NCI-H2107 treated with DMSO at 0.1 percent for 48 hours (cell line): ENCODE measurements around the gene TBCE.

ENCODE experiments used
- DNase-seq: peaks from one replicate; lab custom pipeline; 2025; ENCODE audit not compliant: unreplicated experiment; lab: John Stamatoyannopoulos, UW

TBCE gene, protein sequence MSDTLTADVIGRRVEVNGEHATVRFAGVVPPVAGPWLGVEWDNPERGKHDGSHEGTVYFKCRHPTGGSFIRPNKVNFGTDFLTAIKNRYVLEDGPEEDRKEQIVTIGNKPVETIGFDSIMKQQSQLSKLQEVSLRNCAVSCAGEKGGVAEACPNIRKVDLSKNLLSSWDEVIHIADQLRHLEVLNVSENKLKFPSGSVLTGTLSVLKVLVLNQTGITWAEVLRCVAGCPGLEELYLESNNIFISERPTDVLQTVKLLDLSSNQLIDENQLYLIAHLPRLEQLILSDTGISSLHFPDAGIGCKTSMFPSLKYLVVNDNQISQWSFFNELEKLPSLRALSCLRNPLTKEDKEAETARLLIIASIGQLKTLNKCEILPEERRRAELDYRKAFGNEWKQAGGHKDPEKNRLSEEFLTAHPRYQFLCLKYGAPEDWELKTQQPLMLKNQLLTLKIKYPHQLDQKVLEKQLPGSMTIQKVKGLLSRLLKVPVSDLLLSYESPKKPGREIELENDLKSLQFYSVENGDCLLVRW

DNA sequence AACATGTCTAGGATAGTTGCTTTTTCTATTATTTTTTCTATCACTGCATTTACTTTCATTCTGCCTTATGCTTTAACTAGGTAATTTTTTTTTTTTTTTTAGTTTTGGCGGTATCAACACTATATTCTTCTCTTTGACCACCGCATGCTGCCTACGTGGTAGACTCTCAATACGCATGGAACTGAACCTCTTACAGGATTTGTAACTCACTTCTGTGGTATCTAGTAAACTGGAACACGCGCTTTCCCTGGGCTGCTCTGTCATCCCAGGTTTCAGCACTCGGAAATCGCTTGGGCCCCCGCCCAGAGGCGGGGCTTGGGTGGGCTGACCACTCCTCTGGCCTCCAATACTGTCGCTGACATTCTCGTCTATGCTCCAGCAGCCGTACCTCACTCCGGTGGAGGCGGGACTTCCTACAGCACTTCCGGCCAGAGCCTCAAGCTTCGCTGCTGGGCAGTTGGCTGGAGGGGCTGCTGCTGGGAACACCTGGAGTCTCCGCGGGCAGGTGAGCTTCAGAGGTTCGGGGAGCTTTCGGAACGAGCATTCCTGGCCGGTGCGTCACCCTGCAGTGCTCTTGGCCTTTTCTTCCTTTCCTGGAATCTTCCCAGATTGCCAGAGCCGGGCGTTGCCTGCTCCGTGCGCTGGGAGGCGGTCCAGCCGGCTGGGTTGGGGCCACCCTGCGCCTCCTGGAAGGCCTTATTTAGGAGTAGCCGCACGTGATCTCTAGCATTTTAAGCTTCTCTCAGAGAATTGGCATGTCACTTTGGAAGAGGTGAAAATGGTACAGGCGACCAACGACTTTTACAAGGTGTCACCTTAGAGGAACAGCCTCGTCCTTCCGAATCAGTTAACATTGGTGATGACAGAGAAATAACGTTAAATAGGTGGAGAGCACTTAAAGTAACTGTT, at the start of gene TBCE:
Gene TBCE (plus strand): TSS at position 428 of the 909 bp plus-strand sequence. CDS start 12,623 bp downstream, outside the sequence.
- peak; percentile 98 for DNase-seq

DNA sequence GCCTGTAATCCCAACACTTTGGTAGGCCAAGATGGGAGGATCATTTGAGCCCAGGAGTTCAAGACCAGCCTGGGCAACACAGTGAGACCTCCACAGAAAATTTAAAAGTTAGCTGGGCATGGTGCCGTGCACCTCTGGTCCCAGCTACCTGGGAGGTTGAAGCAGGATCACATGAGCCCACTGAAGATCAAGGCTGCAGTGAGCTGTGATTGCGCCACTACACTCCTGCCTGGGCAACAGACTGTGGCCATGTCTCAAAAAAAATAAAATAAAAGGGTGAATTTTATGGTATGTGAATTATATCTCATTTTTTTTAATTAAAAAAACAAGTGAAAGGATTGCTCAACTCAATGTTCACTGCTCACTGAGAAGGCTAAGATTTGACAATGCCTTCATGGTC, 48.0 kb upstream of the TBCE start:
- no peak for DNase-seq

DNA sequence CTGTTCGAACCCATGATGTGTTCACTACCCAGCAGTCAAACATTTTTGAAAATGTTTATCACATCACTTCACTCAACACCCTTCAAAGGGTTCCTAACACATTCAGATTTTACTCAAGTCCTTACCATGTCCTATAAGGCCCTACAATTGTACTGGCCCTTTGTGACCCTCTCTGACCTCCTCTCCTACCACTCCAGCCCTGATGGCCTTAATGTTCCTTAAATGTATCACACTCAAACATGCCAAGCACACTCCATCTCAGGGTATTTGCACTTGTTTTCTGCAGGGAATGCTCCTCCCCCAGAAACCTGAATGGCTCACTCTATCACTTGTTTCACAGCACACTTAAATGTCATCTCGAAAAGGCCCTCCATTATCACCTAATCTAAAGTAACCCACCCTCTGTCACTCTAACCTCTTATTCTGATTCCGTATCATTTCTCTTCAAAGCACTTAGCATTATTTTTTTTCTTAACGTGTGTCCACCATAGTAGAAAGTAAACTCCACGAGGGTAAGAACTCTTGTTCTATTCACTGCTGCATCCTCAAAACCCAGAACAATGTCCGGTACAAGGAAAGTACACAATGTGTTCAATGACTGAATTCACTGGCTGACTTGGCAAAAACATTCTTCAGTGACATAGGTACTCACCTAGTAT, 46.6 kb upstream of the TBCE start:
- no peak for DNase-seq

DNA sequence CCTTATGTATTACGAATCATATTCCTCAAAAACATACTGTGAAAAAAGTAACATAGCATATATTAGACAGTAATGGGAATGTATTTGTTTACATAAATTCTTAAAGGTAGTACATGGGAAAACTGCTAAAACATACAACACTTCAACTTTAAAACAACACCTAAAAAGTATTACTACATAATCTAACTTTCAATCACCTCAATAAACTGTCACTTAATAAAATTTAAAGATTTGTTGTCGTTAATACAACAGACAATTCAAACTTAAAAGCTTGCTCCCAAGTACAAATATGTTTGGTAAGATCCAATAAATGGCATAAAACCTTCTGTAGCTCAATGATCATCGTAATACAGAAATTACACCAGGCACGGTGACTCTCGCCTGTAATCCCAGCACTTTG, 42.9 kb upstream of the TBCE start:
- DNase-seq, result no peak

DNA sequence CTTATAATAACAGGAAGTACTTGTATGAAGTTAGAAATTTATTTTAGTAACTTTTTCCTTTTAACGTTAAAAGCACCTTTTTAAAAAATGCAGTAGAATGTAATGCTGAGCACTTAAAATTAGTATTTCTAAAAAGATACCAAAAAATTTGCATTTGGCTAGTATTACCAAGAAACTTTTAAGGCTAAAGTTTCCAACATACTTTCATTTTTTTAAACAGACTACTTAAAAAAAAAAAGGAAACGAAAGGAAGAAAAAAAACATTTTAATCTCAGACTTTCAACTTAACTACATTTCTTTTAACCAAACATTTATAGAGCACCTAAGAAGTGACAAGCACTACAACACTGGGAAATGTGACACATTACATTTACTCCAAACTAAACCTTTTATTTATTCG, 42.1 kb upstream of the TBCE start:
- no peak for DNase-seq

DNA sequence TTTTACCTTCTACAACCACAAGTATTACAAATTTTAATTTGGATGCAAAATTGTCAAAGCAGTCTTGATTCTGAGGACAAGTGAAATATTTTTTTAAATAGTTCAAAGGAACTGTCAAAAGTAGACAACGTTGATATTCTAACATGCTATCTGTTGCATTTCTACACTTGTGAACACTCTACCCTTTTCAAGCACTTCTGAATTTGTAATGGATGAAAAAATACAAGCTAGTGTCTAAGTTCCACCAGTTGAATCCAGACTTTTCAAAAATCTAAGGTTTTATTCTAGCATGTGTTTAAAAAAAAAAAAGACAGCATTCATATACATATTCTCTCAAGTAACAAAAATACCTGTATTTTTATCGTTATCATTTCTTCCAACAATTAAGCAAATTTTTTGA, 41.4 kb upstream of the TBCE start:
- no peak for DNase-seq

DNA sequence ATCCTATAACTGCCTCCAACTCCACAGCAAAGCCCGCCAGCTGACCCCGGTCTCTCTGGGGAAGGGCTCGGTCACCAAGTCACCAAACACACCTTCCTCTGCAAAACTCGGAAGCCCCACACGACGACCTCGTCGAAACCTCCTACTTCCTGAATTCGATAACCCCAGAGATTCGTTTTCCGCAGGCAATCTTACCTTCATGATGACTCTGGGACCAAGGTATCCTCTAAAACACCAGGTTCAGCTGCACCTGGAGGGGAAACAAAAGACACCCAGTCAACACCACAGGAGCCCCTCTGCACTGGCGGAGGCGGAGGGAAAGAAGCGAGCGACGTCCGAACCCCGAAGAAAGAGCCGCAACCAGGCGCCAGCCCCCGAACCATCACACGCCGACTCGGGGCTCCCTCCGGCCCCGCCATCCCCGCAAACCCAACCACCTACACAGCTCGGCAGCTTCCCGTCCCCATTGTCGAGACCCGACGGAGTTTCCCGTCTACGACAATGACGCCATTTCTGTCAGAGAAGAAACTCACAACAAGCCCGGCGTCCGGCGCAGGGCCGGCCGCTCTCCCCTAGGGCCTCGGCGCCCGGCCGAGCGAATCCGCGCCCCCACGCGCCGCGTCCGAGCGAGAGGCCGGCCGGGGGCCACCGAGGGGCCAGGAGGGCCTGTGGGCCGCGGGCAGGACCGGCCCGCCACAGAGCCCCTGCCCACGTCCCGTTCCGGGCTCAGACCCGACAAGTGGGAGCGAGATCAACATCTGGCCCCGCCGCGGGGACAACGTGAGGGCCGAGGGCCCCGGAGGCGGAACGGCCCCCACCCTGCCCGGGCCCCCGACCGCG, 40.3 kb upstream of the TBCE start:
- DNase-seq, result peak; percentile 60

DNA sequence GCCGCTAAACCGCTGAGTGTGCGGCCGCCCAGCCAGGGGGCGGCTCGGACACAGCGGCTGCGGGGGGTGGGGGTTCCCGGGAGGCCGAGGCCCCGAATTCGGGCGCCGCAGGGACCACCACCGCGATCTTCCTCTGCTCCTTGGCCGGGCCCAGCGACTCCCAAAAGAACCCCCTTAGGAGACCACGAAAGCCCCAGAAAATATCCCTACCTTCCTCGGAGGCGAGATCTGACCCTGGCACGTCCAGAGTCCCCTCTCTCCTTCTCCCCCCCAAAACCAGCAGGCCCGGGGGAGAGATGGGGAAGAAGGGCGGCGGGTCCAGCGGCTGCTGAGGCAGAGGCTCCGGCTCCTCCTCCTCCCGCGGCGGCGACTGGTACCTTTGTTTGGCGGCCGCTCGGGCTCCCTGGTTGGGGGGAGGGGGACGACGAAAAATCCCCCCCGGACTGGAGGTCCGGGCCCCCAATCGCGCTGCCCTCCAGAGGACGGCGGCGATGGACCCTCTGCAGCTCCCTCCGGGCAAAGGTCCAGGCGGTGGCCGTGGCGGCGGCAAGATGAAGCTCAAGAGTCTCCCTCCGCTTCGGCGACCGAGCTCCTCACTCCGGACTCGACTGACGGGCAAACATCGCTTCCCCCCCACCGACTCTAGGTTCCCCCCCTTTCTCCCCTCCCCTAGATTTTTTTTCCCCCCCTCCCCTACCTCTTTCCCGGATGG, 39.5 kb upstream of the TBCE start, which contains the start of gene ARID4B:
Gene ARID4B (minus strand): TSS at position 621 of the 712 bp plus-strand sequence. CDS start 1,260 bp downstream, outside the sequence.
- DNase-seq, result no peak

DNA sequence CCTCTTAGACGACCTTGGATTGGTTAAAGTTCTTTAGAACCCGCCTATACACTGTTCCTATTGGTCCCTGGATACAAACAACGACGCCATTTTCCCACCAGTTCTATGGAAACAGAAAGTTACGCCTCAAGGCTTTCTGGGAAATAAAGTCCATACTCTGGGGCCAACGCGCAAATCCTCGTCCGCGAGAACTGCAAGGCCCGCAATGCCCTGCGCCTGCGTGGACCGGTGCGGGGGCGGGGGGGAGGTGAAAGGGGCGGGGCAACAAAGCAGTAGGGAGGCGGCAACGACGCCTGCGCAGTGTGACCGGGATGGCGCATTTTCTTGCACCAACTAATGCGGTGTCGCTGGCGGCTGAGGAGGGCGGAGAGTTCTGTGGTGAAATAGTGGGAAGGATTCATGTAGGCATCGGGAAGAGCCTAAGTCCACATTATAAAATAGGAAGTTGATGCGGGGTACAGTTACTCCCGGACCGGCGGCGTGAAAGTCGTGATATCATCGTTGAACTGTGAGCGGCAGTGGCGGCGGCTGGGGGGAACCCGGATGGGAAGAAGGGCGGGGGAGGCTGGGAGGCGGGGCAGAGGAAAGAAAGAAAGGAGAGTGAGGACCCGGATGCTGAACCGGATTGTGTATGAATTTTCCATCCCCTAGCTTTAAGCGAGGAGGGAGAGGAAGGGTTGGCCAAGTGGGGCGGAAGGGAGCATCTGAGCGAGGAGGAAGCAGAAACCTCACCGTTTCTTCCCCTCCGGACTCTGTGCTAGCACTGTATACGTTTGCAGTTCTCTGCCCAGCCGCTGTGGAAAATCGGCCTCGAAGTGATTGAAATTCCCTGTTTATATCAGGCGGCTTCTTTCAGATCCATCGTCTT, 38.7 kb upstream of the TBCE start, which contains the start of gene GGPS1:
Gene GGPS1 (plus strand): TSS at position 300 of the 868 bp plus-strand sequence. CDS start 6,695 bp downstream, outside the sequence.
- DNase-seq, result peak; percentile 100

DNA sequence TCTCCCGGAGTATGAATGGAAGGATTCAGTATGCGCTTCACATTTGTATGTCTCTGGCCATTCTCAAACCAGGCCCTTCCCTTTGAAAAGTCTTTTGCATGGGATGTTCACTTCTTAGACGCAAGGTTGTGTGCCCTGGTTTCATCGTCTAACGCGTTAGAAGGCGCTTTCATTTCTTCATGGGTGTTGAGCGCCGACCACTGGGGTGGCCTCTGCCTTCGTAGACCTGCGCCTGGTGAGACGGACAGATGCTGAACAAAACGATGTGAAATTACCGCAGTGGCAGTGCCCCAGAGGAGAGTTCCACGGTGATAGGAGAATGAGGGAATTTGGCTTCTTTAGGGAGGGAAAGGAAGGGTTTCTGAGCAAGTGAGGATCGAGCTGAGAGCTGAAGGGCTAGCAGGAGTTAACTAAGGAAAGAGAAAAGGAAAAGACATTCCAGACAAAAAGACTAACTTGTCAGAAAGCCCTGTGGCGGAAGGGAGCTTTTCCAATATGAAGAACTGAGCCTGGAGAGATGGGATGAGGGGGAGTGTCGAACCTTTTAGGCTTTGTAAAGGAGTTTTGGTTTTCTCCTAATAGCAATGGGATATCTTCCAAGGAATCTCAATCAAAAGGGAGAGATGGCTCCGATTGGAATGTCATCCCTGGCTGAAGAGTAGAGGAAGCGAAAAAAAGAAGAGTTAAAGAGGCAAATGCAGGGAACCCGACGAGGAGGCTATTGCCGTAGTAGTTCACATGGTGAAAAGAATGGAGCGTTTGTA, 37.9 kb upstream of the TBCE start:
- DNase-seq, result peak; percentile 56

DNA sequence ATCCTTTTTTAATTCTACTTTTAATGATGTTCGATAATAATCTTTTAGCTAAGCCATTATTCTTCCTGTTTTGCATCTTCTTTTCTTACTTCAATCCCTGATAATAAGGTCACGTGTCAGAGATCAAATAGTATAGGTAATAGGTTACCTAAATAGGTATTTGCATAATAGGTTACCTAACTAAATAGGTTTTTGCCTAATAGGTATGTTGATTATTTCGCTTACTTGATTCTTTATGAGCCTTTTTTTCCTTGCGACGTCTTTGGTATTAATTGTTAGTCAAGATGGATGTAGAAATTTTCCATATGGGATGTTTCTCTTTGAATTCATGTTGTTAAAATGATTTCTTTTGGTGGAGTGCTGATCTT, 36.3 kb upstream of the TBCE start:
- no peak for DNase-seq

DNA sequence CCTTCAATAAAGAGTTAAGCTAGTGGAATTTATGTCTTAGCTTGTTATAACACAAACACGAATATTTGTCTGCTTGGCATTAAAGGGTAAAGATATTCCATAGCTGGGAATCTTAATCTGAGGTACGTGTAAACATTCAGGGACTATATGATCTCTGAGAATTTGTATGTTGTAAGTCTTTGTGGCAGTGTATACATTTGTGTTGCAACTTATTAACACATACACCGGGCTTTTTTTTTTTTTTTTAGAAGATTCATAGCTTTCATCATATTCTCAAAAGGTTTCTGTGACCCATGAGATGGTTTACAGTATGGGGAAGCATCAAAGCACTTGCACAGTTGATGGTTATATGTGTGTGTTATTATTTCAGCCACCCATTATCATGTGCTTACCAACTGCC, 35.8 kb upstream of the TBCE start:
- no peak for DNase-seq

DNA sequence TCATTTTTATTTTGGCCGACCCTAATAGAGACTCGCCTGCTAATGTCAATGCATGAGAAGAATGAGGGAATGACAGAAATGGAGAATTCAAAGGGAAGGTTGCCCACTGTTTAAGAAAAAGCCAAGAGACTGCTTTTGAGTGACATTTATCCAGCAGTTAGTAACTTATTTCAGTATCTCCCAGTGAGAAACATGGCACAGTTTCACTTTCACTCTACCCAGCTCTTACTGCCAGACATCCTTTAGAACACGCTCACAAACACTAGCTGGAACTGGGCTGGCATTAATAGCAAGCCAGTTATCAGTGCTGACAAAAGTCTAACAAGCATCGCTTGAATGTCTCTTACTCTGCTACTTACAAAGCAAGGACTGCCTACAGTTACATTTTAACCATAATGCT, 30.3 kb upstream of the TBCE start:
- DNase-seq, result no peak

DNA sequence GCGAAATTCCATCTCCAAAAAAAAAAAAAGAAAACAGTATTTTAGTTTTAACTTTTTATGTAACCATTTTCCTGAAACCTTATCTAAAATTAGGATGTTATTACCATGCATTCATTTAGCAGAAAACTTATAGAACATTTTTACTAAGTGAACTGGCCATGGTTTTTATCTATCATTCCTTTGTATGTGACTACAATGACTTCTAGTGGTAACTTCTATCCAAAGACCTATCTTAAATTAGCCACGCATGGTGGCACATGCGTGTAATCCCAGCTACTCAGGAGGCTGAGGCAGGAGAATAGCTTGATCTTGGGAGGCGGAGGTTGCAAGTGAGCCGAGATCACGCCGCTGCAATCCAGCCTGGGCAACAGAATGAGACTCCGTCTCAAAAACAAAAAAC, 27.5 kb upstream of the TBCE start:
- no peak for DNase-seq

DNA sequence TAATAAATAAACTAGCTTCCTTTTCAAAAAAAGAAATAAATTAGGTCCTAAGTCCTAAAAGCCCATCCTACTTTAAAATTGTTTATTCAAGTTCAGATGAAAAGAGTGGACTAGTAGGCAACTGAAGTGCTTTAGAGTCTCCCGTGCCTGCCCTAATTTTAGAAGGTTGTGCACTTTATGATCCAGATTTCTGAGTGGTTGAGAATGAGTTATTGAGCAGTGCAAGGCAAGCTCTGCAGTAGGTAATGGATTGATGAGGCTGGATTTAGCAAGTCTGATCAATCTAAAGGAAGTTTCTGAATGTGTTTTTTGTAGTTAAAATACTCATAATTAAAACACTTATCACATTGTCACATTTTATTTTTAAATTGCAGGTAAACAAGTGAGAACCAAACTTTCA, 25.9 kb upstream of the TBCE start:
- DNase-seq, result no peak

DNA sequence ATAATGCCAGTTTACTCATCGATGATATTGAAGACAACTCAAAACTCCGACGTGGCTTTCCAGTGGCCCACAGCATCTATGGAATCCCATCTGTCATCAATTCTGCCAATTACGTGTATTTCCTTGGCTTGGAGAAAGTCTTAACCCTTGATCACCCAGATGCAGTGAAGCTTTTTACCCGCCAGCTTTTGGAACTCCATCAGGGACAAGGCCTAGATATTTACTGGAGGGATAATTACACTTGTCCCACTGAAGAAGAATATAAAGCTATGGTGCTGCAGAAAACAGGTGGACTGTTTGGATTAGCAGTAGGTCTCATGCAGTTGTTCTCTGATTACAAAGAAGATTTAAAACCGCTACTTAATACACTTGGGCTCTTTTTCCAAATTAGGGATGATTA, 25.2 kb upstream of the TBCE start:
- no peak for DNase-seq

DNA sequence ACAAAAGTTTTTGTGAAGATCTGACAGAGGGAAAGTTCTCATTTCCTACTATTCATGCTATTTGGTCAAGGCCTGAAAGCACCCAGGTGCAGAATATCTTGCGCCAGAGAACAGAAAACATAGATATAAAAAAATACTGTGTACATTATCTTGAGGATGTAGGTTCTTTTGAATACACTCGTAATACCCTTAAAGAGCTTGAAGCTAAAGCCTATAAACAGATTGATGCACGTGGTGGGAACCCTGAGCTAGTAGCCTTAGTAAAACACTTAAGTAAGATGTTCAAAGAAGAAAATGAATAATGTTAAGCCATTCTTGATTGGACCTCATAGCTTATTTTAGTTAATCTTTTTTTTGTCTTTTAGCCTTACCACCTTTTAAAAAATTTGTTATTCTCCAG, 24.8 kb upstream of the TBCE start:
- DNase-seq, result no peak

DNA sequence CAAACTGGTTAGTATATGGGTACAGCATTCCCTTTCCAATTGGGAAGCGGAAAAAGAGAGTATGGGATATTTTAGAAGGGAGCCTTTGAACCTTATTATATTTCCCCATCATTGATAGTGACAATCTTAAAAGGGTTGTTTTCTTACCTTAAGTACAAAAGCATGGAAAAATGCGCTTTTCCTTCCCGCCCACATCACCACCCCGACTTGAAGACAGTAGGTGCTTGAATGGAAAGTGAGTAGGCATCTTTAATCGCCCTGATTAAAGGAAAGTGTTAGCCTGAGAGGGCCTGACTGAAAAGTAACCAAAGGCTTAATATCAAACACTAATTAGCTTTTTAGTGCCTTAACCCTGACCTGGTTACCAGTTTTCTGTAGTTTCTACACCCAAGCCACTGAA, 23.5 kb upstream of the TBCE start:
- no peak for DNase-seq
